Glutamatergic neuron (in vitro differentiated cells): ENCODE results near the gene INHBA. TPM values are rescaled to one million over a fixed set of nuclear protein-coding genes. Genes with fewer than 3 reads are reported as not detected.

Source experiments
- DNase-seq: peaks from one replicate; pipeline ENCODE4 v3.0.0; 2022
- H3K27ac Mint-ChIP-seq: one replicate; pipeline ENCODE4 v1.8.0; 2020; ENCODE audit warnings: mild to moderate bottlenecking, mixed read lengths, inconsistent platforms; ENCODE audit not compliant: unreplicated experiment
- H3K27me3 Mint-ChIP-seq: one replicate; pipeline ENCODE4 v1.8.0; 2020; ENCODE audit warnings: mild to moderate bottlenecking, moderate library complexity, mixed read lengths, inconsistent platforms; ENCODE audit not compliant: unreplicated experiment
- H3K36me3 Mint-ChIP-seq: one replicate; pipeline ENCODE4 v1.8.0; 2020; ENCODE audit warnings: mild to moderate bottlenecking, mixed read lengths, inconsistent platforms; ENCODE audit not compliant: unreplicated experiment
- H3K4me1 Mint-ChIP-seq: one replicate; pipeline ENCODE4 v1.8.0; 2020; ENCODE audit warnings: mild to moderate bottlenecking, low read depth, mixed read lengths, inconsistent platforms; ENCODE audit not compliant: unreplicated experiment
- H3K4me3 Mint-ChIP-seq: one replicate; pipeline ENCODE4 v1.8.0; 2020; ENCODE audit warnings: mild to moderate bottlenecking, mixed read lengths, inconsistent platforms; ENCODE audit not compliant: unreplicated experiment
- H3K9me3 Mint-ChIP-seq: one replicate; pipeline ENCODE4 v1.8.0; 2020; ENCODE audit warnings: mild to moderate bottlenecking, moderate library complexity, mixed read lengths, inconsistent platforms; ENCODE audit not compliant: unreplicated experiment
- total RNA-seq: library from RNA; stranded (reverse); fragmentation: NEBNext Ultra II Directional; extraction: Animal tissue kit (Norgen Biotek cat#: 25700); gene quantifications from one replicate; pipeline ENCODE4 v1.2.1, GENCODE V29; 2021; ENCODE audit not compliant: unreplicated experiment
- TF ChIP-seq, protein P1 (sequence below): fragments of 200-600 bp; sonication (generic); IDR thresholded peaks from one replicate; pipeline ENCODE4 v1.5.0; 2021; ENCODE audit not compliant: partially characterized antibody, unreplicated experiment

The INHBA gene
- total RNA-seq, 1 donor from 2014 or later, result not detected

DNA sequence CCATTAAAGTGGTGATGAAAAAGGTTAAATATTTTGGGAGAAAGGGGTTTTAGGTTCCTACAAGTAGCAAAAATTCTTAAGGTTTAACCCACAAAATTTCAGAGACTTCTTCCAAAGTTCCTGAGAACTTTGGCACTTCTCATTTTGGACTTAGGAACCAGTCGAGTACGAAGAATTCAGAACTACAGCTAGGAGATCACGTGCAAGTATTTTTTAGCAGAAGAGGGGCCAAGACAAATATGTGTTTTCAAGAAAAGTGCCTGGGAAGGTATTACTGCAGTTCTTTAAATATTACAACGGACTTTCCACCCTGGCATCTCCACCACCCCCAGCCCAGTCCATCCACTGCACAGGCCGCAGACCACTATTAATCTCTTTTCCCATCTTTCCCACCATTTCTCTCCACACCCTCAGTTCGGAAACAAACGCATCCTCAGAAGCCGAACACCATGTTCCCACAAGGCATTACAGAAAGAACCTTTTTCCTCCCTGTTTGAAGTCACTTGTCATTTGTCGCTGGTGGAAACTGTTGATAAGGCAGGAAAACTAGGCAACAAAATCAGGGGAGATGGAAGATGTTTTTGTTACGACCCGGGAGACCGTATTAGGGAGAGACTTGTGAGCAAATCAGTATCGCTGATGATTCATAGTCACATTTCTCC lies 7.1 kb downstream of the INHBA start:
- H3K27me3 Mint-ChIP-seq, result peaks cover 3% of the 10 kb centered on the region
- no peak overlapping the region for H3K4me3 Mint-ChIP-seq
- peaks cover 6% of the 10 kb centered on the region for H3K4me1 Mint-ChIP-seq
- no peaks in the 10 kb centered on the region for H3K9me3 Mint-ChIP-seq
- TF ChIP-seq, protein P1, sequence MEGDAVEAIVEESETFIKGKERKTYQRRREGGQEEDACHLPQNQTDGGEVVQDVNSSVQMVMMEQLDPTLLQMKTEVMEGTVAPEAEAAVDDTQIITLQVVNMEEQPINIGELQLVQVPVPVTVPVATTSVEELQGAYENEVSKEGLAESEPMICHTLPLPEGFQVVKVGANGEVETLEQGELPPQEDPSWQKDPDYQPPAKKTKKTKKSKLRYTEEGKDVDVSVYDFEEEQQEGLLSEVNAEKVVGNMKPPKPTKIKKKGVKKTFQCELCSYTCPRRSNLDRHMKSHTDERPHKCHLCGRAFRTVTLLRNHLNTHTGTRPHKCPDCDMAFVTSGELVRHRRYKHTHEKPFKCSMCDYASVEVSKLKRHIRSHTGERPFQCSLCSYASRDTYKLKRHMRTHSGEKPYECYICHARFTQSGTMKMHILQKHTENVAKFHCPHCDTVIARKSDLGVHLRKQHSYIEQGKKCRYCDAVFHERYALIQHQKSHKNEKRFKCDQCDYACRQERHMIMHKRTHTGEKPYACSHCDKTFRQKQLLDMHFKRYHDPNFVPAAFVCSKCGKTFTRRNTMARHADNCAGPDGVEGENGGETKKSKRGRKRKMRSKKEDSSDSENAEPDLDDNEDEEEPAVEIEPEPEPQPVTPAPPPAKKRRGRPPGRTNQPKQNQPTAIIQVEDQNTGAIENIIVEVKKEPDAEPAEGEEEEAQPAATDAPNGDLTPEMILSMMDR, result no peak
- DNase-seq, result no peak
- no peak overlapping the region for H3K27ac Mint-ChIP-seq
- no peaks in the 10 kb centered on the region for H3K36me3 Mint-ChIP-seq

DNA sequence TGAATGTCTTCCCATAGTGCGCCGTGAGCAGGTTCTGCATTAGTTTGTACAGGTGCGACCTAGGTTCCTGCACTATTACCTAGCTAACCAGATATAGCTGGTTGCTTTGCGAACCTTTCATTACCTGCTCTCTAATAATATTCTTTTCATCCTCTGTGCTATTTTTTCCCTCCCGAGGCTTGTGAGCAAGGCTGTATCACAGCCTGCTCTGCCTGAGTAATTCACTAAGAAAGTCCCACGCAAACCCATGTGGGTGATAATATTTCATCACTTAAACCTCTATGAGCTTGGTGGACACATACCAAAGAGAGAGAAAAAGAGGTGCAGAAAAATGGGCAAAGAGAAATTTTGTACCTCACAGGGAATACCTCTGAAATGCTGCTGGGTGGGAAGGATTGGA lies 8.4 kb downstream of the INHBA start:
- TF ChIP-seq, protein P1, result no peak
- Mint-ChIP-seq H3K36me3 (no peaks in the 10 kb centered on the region), H3K27me3 (peaks cover 3% of the 10 kb centered on the region), H3K27ac (no peak overlapping the region), H3K9me3 (no peaks in the 10 kb centered on the region), H3K4me1 (no peaks in the 10 kb centered on the region), H3K4me3 (no peak overlapping the region)
- DNase-seq, result no peak

DNA sequence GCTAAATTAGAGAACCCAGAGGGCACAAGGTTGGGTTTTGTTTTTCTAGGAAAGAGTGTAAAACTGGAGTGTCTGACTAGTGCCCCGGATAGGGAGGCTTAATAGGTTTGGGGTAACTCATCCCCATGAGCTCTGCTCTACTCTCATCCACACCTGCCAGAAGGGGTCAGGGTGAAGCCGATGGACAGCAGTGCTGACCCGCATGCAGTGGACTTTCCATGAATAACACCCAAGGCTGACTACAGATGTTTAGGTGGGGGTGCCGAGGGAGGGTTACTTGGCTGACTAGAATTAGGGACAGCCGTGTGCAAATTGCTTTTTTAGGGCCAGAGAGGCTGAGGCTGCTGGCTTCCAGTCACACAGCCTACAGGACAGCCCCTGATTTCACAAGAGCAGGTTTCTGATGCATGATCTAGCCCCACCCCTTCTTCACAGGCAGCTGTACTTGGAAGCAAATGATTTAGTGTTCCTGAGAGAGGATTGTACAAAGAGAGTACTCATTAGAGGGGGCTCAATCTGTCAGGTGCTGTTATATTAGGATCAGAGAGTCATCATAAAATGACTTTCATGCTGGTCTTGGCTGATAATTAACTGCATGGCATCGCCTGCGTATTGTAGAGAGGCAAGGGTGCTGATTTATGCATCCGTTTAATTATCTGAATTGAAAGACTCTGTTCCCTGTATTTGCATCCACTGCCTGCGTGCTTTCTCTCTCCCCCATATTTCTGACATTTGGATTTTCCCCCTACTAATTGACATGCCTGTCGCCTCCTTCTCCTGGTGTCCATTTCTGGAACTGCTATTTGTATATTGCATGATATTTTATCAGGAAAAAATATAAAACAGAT lies 9.5 kb downstream of the INHBA start:
- H3K27me3 Mint-ChIP-seq, result peaks cover 3% of the 10 kb centered on the region
- no peaks in the 10 kb centered on the region for H3K9me3 Mint-ChIP-seq
- no peak overlapping the region for H3K4me3 Mint-ChIP-seq
- no peaks in the 10 kb centered on the region for H3K4me1 Mint-ChIP-seq
- TF ChIP-seq, protein P1, result peak; percentile 77
- H3K36me3 Mint-ChIP-seq, result no peaks in the 10 kb centered on the region
- H3K27ac Mint-ChIP-seq, result no peak overlapping the region
- DNase-seq, result no peak

DNA sequence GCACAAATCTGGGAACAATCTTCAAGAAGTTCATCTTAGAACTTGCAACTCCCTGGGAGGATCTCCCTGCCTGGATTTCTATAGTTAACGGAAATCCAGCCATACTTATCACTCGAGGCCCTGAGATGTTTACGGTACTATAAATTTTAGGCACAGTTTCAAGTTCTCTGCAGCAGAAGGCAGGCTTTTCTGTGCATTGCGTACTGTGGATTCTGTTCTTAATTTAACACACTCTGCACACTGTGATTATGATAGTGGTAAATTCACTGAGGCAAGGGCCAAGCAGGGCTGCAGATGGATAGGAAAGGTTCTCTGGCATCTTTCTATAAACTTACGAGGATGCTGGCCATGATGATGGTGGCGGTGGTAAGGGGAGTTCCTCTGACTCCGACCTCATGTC lies 10.6 kb downstream of the INHBA start:
- DNase-seq, result no peak
- H3K36me3 Mint-ChIP-seq, result no peaks in the 10 kb centered on the region
- no peaks in the 10 kb centered on the region for H3K9me3 Mint-ChIP-seq
- no peak overlapping the region for H3K4me3 Mint-ChIP-seq
- no peak overlapping the region for H3K27ac Mint-ChIP-seq
- no peaks in the 10 kb centered on the region for H3K4me1 Mint-ChIP-seq
- no peaks in the 10 kb centered on the region for H3K27me3 Mint-ChIP-seq
- TF ChIP-seq, protein P1, result no peak
